Neural cell (in vitro differentiated cells): Measurements from ENCODE around the gene STARD9. TPM values are rescaled to one million over a fixed set of nuclear protein-coding genes. Genes with fewer than 3 reads are reported as not detected.

ENCODE experiments used
- H2AFZ ChIP-seq: fragments of 200-600, 300-800 bp; sonication (generic), shearing (Covaris generic); 2 replicates; pipeline ENCODE4 v1.6.0; 2014; ENCODE audit warnings: low read depth, mild to moderate bottlenecking, antibody characterized with exemption, low read length, moderate library complexity
- H3F3A ChIP-seq: fragments of 200-600 bp; shearing (Covaris generic); 2 replicates; pipeline ENCODE4 v1.6.1; 2016; ENCODE audit warnings: mild to moderate bottlenecking, moderate library complexity, mixed read lengths, antibody characterized with exemption, low read length; ENCODE audit not compliant: insufficient read depth, poor library complexity, severe bottlenecking
- H3K27ac ChIP-seq: fragments of 200-600, 300-800 bp; sonication (generic), shearing (Covaris generic); 2 replicates; pipeline ENCODE4 v1.5.1; 2014; ENCODE audit warnings: mild to moderate bottlenecking, low read length, moderate library complexity
- H3K27me3 ChIP-seq: fragments of 300-800, 200-600 bp; sonication (generic), shearing (Covaris generic); 2 replicates; pipeline ENCODE4 v1.6.0; 2014; ENCODE audit warnings: mild to moderate bottlenecking, low read depth, low read length, moderate library complexity; ENCODE audit not compliant: insufficient read depth
- H3K36me3 ChIP-seq: fragments of 300-800, 200-600 bp; sonication (generic), shearing (Covaris generic); 2 replicates; pipeline ENCODE4 v1.5.1; 2014; ENCODE audit warnings: mild to moderate bottlenecking, antibody characterized with exemption, low read length, moderate library complexity; ENCODE audit not compliant: insufficient read depth
- H3K4me2 ChIP-seq: fragments of 300-800, 200-600 bp; sonication (generic), shearing (Covaris generic); 2 replicates; pipeline ENCODE4 v1.6.0; 2014; ENCODE audit warnings: mild to moderate bottlenecking, low read length
- H3K4me3 ChIP-seq: fragments of 300-800, 200-600 bp; sonication (generic), shearing (Covaris generic); 2 replicates; pipeline ENCODE4 v1.5.1; 2014; ENCODE audit warnings: mild to moderate bottlenecking, low read length, moderate library complexity
- H3K79me2 ChIP-seq: fragments of 200-600 bp; shearing (Covaris generic); replicated peaks from 2 replicates; pipeline ENCODE4 v1.6.0; 2014; ENCODE audit warnings: mild to moderate bottlenecking, low read length, moderate library complexity; ENCODE audit not compliant: insufficient read depth
- H3K9ac ChIP-seq: fragments of 300-800, 200-600 bp; sonication (generic), shearing (Covaris generic); 2 replicates; pipeline ENCODE4 v1.6.1; 2016; ENCODE audit warnings: mild to moderate bottlenecking, low read length, mixed read lengths
- H3K9me2 ChIP-seq: fragments of 200-600 bp; shearing (Covaris generic); 2 replicates; pipeline ENCODE4 v1.6.1; 2016; ENCODE audit warnings: mild to moderate bottlenecking, low read length, mixed read lengths; ENCODE audit not compliant: insufficient read depth
- H3K9me3 ChIP-seq: fragments of 200-600, 300-800 bp; sonication (generic), shearing (Covaris generic); 2 replicates; pipeline ENCODE4 v1.6.1; 2016; ENCODE audit warnings: mild to moderate bottlenecking, mixed run types, low read length, moderate library complexity, mixed read lengths
- H4K20me1 ChIP-seq: fragments of 200-600 bp; shearing (Covaris generic); 2 replicates; pipeline ENCODE4 v1.6.1; 2016; ENCODE audit warnings: mild to moderate bottlenecking, mixed run types; ENCODE audit not compliant: insufficient read depth
- EP300 ChIP-seq: fragments of 450-650 bp; conservative IDR thresholded peaks from 2 replicates; pipeline ENCODE4 v1.6.1; 2014; ENCODE audit warnings: antibody characterized with exemption, mild to moderate bottlenecking, moderate library complexity; ENCODE audit not compliant: poor library complexity, severe bottlenecking
- EZH2 ChIP-seq: fragments of 200-600, 300-800 bp; shearing (Covaris generic), sonication (generic); IDR thresholded peaks from 2 replicates; pipeline ENCODE4 v1.6.1; 2014; ENCODE audit warnings: antibody characterized with exemption, low read length, borderline replicate concordance, mild to moderate bottlenecking; ENCODE audit not compliant: insufficient read depth, poor library complexity, severe bottlenecking
- MXI1 ChIP-seq: fragments of 450-650 bp; conservative IDR thresholded peaks from 2 replicates; pipeline ENCODE4 v1.6.1; 2014; ENCODE audit warnings: antibody characterized with exemption, mild to moderate bottlenecking; ENCODE audit not compliant: poor library complexity, severe bottlenecking
- POLR2AphosphoS5 ChIP-seq: IDR thresholded peaks from 2 replicates; pipeline ENCODE4 v1.6.1; 2012
- RAD21 ChIP-seq: fragments of 450-650 bp; conservative IDR thresholded peaks from 2 replicates; pipeline ENCODE4 v1.6.1; 2014; ENCODE audit warnings: antibody characterized with exemption, mild to moderate bottlenecking, moderate library complexity
- SMC3 ChIP-seq: fragments of 450-650 bp; conservative IDR thresholded peaks from 2 replicates; pipeline ENCODE4 v1.6.1; 2014; ENCODE audit warnings: antibody characterized with exemption, mild to moderate bottlenecking, moderate library complexity; ENCODE audit not compliant: poor library complexity
- TAF1 ChIP-seq: IDR thresholded peaks from 2 replicates; pipeline ENCODE4 v1.6.1; 2012; ENCODE audit warnings: low read depth
- polyA plus RNA-seq: library from polyadenylated mRNA; depleted of rRNA; stranded (reverse); fragments of >200 nt; gene quantifications from 2 replicates; pipeline ENCODE4 v1.2.3, GENCODE V29; 2014
- TF ChIP-seq, protein P1 (sequence below): fragments of 450-650 bp; IDR thresholded peaks from 2 replicates; pipeline ENCODE4 v1.5.1; 2014; ENCODE audit warnings: antibody characterized with exemption, mild to moderate bottlenecking, moderate library complexity; ENCODE audit not compliant: poor library complexity, severe bottlenecking
- TF ChIP-seq, protein P2 (sequence below): IDR thresholded peaks from 2 replicates; pipeline ENCODE4 v1.6.1; 2012; ENCODE audit warnings: borderline replicate concordance

STARD9 gene
- polyA plus RNA-seq, 1 donor from 2014 or later = 6.4 TPM

DNA sequence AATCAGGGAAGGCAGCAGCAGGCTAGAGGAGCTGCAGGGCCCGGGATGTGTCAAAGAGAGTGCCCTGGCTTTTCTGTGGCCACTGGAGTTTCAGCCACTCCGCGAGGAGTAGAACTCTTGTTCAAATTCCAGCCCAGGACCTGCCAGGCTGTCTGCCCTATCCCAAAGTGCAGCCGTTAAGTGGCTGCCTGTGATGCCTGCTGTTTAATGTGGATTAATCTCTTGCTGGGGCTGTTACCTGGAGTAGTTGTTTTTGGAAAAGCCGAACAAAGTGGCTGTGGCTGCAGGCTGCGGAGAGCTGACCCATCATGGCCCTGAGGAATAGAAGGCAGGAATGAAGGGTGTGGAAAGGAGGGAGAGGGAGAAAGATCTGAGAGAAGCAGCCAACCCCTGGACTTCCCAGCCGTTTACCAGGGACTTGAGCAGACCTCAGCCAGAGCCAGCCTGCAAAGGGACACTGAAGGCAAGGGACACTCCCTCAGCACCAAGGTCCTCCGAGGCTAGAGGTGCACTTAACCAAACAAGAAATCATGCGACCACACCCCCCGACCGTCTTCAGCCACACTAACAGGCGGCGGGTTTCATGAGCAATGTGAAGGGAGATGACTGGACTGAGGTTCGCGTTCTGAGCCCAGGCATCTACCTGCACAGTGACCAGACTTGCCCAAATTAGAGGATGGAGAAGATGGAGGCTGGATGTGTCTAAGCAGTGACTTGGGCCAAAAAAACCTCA, 156.9 kb downstream of the STARD9 start:
- H3K36me3 ChIP-seq = no peaks in the 10 kb centered on the region
- H3K4me3 ChIP-seq = no peak overlapping the region
- no peaks in the 10 kb centered on the region for H3K9me2 ChIP-seq
- no peak for TF ChIP-seq POLR2AphosphoS5
- no peak for TF ChIP-seq SMC3
- no peak for TF ChIP-seq EZH2
- TF ChIP-seq, protein P1, sequence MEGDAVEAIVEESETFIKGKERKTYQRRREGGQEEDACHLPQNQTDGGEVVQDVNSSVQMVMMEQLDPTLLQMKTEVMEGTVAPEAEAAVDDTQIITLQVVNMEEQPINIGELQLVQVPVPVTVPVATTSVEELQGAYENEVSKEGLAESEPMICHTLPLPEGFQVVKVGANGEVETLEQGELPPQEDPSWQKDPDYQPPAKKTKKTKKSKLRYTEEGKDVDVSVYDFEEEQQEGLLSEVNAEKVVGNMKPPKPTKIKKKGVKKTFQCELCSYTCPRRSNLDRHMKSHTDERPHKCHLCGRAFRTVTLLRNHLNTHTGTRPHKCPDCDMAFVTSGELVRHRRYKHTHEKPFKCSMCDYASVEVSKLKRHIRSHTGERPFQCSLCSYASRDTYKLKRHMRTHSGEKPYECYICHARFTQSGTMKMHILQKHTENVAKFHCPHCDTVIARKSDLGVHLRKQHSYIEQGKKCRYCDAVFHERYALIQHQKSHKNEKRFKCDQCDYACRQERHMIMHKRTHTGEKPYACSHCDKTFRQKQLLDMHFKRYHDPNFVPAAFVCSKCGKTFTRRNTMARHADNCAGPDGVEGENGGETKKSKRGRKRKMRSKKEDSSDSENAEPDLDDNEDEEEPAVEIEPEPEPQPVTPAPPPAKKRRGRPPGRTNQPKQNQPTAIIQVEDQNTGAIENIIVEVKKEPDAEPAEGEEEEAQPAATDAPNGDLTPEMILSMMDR = no peak
- TF ChIP-seq, protein P2, sequence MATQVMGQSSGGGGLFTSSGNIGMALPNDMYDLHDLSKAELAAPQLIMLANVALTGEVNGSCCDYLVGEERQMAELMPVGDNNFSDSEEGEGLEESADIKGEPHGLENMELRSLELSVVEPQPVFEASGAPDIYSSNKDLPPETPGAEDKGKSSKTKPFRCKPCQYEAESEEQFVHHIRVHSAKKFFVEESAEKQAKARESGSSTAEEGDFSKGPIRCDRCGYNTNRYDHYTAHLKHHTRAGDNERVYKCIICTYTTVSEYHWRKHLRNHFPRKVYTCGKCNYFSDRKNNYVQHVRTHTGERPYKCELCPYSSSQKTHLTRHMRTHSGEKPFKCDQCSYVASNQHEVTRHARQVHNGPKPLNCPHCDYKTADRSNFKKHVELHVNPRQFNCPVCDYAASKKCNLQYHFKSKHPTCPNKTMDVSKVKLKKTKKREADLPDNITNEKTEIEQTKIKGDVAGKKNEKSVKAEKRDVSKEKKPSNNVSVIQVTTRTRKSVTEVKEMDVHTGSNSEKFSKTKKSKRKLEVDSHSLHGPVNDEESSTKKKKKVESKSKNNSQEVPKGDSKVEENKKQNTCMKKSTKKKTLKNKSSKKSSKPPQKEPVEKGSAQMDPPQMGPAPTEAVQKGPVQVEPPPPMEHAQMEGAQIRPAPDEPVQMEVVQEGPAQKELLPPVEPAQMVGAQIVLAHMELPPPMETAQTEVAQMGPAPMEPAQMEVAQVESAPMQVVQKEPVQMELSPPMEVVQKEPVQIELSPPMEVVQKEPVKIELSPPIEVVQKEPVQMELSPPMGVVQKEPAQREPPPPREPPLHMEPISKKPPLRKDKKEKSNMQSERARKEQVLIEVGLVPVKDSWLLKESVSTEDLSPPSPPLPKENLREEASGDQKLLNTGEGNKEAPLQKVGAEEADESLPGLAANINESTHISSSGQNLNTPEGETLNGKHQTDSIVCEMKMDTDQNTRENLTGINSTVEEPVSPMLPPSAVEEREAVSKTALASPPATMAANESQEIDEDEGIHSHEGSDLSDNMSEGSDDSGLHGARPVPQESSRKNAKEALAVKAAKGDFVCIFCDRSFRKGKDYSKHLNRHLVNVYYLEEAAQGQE = no peak
- no peak for TF ChIP-seq EP300
- no peak overlapping the region for H3K27ac ChIP-seq
- H3K27me3 ChIP-seq = no peaks in the 10 kb centered on the region
- H3K4me2 ChIP-seq = no peak overlapping the region
- no peaks in the 10 kb centered on the region for H3K9me3 ChIP-seq
- H2AFZ ChIP-seq = no peak overlapping the region
- H3K9ac ChIP-seq = no peak overlapping the region
- H4K20me1 ChIP-seq = no peaks in the 10 kb centered on the region
- H3K79me2 ChIP-seq = peaks cover 6% of the 10 kb centered on the region
- no peaks in the 10 kb centered on the region for H3F3A ChIP-seq

DNA sequence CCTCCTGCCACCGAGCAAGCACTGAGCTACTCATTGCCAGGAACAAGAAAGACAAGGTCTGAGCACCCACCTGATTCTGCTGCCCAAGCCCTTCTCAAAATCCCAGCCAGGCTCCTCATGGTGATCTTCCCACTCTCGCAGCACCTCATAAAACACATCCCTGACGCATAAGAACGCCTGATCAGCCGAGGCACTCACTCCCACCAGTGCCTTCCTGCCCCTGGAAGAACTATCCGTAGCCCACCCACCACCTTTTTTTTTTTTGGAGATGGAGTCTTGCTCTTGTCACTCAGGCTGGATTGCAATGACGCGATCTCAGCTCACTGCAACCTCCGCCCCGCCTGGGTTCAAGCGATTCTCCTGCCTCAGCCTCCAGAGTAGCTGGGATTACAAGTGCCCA, 157.6 kb downstream of the STARD9 start:
- Histone ChIP-seq H3K36me3 (no peaks in the 10 kb centered on the region), H3K9ac (no peak overlapping the region), H3K4me2 (no peak overlapping the region)

More for the DNA sequence above, 157.6 kb downstream of the STARD9 start:
- Histone ChIP-seq H2AFZ (no peak overlapping the region), H3K27me3 (no peaks in the 10 kb centered on the region), H3K79me2 (peaks cover 8% of the 10 kb centered on the region), H3K9me3 (no peaks in the 10 kb centered on the region), H3F3A (no peaks in the 10 kb centered on the region), H3K27ac (no peak overlapping the region), H4K20me1 (no peaks in the 10 kb centered on the region), H3K4me3 (no peak overlapping the region), H3K9me2 (no peaks in the 10 kb centered on the region)
- TF ChIP-seq, protein P1 = no peak
- TF ChIP-seq SMC3 (no peak), RAD21 (no peak), EP300 (no peak), POLR2AphosphoS5 (no peak), TAF1 (no peak), EZH2 (no peak), MXI1 (no peak)
- TF ChIP-seq, protein P2 = no peak
